T47D (cell line): Measurements from ENCODE around the gene ATP13A1.
"Not testable (repeated sequence)": the region's sequence is repeated elsewhere in the genome, so short reads cannot be mapped to it uniquely, and the experiment has no call there.

ENCODE experiments used
- DNase-seq, 2 experiments: peaks; one replicate each; pipeline versions ENCODE4 v3.0.0 to v3.0.0-alpha.2; 2011 to 2012; ENCODE audit warnings: low read depth in 1 of 2, low spot score in 1 of 2
- JUND ChIP-seq: IDR thresholded peaks from 2 replicates; pipeline ENCODE4 v1.6.1; 2012; ENCODE audit warnings: low read depth
- in situ Hi-C: cut with HindIII; loops from 2 replicates; pipeline ENCODE4 v1.10.0; 2016; ENCODE audit warnings: low sequenced_read_pairs, low pct_unique_long_range_greater_than_20kb

Gene ATP13A1

DNA sequence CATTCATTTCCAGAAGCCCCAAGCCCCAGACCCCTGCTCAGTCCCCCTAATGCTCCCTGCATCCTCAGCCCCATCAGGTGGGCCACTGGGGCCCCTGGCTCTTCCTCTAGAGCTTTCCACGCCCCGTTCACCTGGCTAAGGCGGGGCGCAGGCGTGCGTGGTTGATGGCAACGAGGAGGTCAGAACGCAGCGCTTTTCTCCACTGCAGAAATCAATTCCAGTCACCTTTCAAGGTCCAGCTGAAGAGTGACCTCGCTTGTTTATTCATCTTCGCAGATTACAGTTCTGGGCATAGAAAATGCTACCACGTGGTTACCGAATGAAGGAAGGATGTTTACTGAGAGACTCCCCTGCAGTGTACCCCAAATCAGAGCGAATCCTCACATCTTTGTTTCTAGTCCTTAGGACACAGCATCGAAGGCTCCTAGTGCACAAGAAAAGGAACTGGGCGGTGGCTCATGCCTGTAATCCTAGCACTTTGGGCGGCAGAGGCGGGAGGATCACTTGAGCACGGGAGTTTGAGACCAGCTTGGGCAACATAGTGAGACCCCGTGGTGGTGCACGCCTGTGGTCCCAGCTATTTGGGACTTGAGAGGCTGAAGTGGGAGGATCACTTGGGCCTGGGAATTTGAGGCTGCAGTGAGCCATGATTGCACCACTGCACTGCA, 44.2 kb downstream of the ATP13A1 start:
- no peak for DNase-seq
- no peak for TF ChIP-seq JUND
- in situ Hi-C loops, result no loop called here

DNA sequence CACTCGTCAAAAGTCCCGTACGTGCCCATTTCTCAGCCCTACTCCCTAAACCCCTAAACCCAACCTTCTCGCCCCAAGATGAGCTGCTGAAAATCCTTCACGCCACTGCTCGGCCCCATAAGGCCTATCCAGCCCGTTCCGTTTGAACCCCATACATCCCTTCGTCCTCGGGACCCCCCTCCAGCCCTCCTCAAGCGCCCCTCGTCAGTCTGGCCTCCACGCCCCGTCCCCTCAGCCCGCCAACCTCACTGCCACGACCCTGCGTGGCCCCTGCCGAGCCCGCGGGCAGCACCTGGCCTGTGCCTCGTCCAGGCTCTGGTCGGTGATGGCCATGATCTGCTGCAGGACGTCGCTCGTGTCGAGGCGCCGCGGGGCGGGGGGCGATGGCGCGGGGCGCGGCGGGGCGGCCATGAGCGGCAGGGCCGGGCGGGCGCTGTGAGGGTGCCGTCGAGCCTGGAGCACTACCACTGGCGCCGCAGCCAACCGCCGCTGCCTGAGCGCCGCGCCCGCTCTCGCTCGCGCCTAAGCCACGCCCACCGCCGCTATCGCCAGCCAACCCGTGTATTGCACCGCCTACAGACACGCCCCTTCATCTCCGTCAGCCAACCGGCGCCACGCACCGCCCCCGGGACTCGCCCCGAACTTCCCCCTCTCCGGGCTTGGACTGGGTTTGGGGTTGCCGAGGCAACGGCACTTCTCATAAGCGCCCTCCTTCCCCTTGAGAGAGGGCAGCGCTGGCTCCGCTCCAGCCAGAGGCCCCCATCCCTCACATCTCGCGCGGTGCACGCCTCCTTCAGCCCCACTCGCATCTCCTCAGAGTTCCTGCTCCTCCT, 45.0 kb downstream of the ATP13A1 start, which contains the start of gene PBX4:
Gene PBX4 (minus strand): TSS at position 469 of the 833 bp plus-strand sequence. CDS start 58 bp downstream, at position 411.
- no peak for TF ChIP-seq JUND
- DNase-seq, result peak; percentile 81 to 90
- in situ Hi-C loops, result no loop called here

DNA sequence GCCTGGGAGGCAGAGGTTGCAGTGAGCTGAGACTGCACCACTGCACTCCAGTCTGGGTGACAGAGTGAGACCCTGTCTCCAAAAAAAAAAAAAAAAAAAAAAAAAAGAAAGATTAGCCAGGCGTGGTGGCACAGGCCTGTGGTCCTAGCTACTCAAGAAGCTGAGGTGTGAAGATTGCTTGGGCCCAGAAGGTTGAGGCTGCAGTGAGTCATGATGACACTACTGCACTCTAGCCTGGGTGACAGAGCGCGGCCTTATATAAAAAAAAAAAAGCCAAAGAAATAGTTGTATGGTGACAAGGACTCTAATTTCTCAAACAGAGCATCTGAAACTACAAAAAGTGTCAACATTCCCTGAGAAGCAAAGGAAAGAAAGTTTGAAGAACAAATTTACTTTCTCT, 48.4 kb downstream of the ATP13A1 start:
- in situ Hi-C loops, result no loop called here
- no peak for TF ChIP-seq JUND
- DNase-seq, result no peak

DNA sequence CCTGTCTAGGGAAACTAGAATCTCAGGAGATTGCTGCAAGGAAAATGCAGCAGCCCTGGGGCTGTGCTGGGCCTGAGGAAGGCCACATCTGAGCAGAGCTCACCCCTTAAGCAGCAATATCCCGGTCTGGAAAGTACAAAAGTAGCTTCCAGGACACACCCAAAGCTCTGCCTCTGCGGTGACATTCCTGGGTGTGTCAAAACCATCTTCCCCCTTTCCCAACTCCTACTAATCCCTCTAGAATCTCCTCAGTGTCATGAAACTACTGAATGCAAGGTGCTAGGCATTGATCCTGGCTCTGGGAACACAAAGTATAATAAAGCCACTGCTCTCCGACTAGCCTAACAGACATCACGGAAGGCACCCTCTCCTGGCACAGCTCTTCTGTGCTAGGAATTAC, 50.0 kb downstream of the ATP13A1 start:
- in situ Hi-C loops, result no loop called here
- no peak for TF ChIP-seq JUND
- DNase-seq, result no peak

DNA sequence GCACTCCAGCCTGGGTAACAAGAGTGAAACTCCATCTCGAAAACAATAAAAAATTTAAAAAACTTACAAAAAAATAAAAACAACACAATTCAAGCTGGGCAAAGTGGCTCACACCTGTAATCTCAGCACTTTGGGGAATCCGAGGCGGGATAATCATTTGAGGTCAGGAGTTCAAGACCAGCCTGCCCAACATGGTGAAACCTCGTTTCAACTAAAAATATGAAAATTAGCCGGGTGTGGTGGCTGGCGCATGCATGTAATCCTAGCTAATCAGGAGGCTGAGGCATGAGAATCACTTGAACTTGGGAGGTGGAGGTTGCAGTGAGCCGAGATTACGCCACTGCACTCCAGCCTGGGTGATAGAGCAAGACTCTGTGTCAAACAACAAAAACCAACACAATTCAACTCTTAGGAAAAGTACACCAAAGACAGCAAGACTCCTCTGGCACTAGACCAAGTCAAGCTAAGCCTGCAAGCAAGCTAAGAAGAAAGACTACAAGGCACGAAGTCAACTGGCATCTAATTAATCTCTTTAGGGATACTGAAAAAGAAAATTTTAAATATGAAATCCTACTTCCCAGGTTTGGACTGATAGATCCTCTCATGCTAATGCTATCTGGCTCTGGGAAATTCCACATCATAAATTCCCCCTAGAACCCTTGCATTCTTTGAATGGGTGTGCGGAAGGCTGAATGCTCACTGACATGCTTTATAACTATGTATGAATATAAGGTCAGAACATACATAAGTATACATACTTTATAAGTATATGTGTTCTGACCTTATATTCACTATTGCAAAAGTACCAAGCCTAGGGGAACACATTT, 52.9 kb downstream of the ATP13A1 start:
- TF ChIP-seq JUND, result no peak
- in situ Hi-C loops, result no loop called here
- no peak for DNase-seq

DNA sequence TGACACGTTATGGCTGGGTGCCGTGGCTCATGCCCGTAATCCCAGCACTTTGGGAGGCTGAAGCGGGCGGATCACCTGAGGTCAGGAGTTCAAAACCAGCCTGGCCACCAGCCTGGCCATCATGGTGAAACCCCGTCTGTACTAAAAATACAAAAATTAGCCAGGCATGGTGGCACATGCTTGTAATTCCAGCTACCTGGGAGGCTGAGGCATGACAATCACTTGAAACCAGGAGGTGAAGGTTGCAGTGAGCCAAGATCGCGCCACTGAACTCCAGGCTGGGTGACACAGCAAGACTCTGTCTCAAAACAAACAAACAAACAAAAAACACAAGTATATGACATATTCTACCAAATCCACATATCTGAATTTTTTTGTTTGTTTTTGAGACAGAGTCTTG, 56.8 kb downstream of the ATP13A1 start:
- DNase-seq, in situ Hi-C loops: not testable (repeated sequence)

DNA sequence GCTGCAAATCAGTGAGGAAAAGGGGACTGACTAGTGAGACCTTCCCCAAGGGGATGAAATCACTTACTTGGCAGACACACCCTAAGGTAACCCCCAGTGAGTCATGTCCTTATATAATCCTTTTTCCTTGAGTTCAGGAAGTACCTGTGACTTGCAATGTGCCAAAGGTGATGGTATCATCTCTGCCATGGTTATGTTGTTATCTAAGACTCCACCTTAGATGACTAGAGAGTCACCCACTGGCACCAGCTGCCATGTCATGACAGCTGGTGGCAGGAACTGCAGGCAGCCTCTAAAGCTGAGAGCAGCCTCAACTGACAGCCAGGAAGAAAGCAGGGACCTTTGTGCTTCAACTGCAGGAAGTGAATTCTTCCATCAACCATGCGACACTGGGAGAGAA, 57.5 kb downstream of the ATP13A1 start:
- no peak for TF ChIP-seq JUND
- DNase-seq, result no peak
- in situ Hi-C loops, result no loop called here

DNA sequence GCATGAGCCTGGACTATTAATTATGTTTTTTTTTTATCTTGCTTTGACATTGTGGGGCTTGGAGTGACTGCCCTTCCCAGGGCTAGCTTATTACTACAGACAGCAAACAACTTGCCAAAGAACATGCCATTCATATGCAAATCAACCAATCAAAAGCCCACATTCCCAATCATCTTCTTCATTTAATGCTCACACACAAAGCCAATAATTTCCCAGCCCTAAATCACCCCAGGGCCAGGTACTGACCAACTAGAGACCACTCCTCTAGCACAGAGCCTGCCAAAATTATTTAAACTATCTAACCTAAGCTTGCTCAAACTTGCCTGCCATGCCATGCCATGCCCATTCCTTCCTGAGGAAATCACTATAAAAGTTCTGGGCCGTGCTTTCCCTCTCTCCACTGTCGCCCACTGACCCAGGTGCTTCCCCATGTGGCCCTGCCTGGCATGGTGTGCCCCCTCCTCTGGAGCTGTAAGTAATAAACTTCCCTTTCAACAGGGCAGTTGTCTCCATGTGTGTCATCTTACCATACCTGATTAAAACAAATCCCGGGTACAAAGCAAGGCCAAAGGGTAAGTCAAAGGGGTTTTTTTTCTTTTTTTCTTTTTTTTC, 60.7 kb downstream of the ATP13A1 start:
- DNase-seq, result no peak
- no peak for TF ChIP-seq JUND
- in situ Hi-C loops, result no loop called here

DNA sequence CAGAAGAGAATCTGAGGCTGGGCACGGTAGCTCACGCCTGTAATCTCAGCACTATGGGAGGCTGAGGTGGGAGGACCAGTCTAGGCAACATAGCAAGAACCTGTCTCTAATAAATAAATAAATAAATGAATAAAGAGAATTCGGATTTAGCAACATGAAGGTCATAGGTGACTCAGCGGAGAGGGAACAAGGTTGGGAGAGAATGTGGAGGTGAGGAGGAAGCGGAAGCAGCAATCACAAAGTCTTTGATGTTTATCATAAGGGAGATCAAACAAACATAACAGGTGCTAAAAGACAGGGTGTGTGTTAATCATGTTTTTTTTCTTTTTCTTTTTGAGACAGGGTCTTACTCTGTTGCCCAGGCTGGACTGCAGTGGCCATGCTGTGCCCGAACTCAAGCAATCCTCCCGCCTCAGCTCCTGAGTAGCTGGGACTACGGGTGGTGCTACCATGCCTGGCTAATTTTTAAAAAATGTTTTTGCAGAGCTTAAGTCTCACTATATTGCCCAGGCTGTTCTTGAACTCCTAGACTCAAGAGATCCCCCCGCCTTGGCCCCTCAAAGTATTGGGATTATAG, 61.3 kb downstream of the ATP13A1 start:
- DNase-seq, result no peak
- TF ChIP-seq JUND, result no peak
- in situ Hi-C loops, result no loop called here

DNA sequence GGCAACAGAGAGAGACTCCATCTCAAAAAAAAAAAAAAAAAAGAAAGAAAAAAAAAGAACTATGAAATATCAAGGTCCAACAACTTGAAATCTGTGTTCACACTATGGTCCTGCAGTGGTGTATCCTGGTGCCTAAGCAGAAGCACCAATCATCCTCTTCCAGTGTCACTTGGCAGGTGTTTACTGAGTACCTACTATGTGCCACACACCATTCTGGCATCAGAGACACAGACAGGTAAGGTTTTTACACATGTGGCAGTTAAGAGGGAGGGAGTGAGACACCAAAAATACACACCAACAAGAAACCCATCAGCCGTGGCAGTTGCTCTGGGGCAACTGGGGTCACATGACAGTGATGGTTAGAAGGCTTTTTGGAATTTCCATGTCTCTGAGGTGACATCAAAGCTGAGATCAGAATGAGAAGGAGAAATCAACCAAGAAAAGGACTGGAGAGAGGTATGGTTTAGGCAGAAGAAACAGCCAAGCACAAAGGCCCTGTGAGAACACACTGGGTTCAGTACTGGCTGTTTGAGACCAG, 62.6 kb downstream of the ATP13A1 start:
- no peak for TF ChIP-seq JUND
- no peak for DNase-seq
- in situ Hi-C loops, result no loop called here

DNA sequence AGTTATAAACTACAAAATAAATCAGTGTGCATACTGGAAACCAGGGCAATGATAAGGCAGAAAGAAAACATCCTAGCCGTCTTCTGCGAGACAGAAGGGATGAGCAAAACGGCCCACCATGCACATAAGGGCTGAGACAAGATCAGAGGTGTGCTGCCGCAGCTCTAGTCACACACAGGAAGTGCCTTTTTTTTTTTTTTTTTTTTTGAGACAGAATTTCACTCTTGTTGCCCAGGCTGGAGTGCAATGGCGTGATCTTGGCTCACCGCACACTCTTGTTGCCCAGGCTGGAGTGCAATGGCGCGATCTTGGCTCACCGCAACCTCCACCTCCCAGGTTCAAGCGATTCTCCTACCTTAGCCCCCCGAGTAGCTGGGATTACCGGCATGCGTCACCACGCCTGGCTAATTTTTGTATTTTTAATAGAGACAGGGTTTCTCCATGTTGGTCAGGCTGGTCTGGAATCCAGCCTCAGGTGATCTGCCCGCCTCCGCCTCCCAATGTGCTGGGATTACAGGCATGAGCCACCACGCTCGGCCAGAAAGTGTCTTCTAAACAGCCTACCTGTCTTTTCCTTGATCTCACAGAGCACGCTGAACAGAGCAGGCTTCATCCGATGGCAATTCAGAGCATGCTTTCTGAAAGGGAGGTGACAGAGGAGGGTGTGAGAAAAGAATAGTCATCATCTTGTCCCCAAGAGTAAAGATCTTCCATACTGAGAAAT, 64.6 kb downstream of the ATP13A1 start:
- in situ Hi-C loops, DNase-seq: not testable (repeated sequence)
